Measurements from ENCODE around the gene SIX1. TPM values are rescaled to one million over a fixed set of nuclear protein-coding genes. Genes with fewer than 3 reads are reported as not detected.

Gene SIX1
- total and polyA plus RNA-seq, 7 experiments from 2014 or later = 0.70 TPM; not detected in 6

DNA sequence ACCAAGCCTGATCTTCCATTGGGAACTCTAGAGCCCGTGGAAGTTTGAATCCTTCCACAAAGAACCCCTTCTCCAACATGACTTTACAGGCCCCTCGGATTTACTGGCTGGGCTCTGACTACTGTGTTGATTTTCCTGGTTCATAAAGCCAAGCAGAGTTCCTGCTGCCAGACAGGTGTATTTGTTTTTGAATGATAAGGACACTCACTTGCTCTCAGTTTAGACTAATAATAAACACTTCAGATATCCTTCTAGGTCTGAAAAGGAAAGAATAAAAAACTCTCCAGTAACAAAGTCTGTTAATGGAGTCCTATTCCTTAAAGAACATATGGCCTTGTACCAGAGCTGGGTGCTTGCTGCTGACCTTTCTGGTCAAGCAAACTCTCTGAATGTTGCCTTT is 31.0 kb downstream of the SIX1 start:
- H3K27me3 Mint-ChIP-seq = peaks cover 18 to 31% (median 26%) of the 10 kb centered on the region in 5 donors
- H3K4me3 Mint-ChIP-seq = no peak overlapping the region
- intact Hi-C loops (cut with micrococcal nuclease) = no loop called here
- peaks cover 0 to 2% of the 10 kb centered on the region in 2 donors for H3K27me3 ChIP-seq (ENCODE audit: control insufficient read depth in 2 of 2, insufficient read depth in 2 of 2, low read length in 2 of 2)
- ChIA-PET CTCF (no interaction called here), POLR2A (no interaction called here)
- DNase-seq (no peak), ATAC-seq (no peak)
- no peaks in the 10 kb centered on the region for H3K36me3 Mint-ChIP-seq
- H3K27ac ChIP-seq (ENCODE audit: low read depth, low read length) = no peak overlapping the region
- peaks cover 0 to 4% (median 0%) of the 10 kb centered on the region in 11 donors for H3K9me3 Mint-ChIP-seq
- no peak overlapping the region for H3K27ac Mint-ChIP-seq
- H3K4me3 ChIP-seq (ENCODE audit: low read length) = no peak overlapping the region
- H3K4me1 ChIP-seq (ENCODE audit: control insufficient read depth in 2 of 2, insufficient read depth in 2 of 2, low read length in 2 of 2) = no peaks in the 10 kb centered on the region
- peaks cover 0 to 8% (median 0%) of the 10 kb centered on the region in 7 donors for H3K4me1 Mint-ChIP-seq
- H3K36me3 ChIP-seq (ENCODE audit: control insufficient read depth in 2 of 3, insufficient read depth in 3 of 3, low read length in 3 of 3) = no peaks in the 10 kb centered on the region
- no peaks in the 10 kb centered on the region for H3K9me3 ChIP-seq (ENCODE audit: control insufficient read depth in 2 of 3, low read length in 3 of 3)

GRCh38 chr14:60616461-60616959 is 32.8 kb downstream of the SIX1 start:
- Mint-ChIP-seq H3K9me3 (peaks cover 0 to 4% (median 0%) of the 10 kb centered on the region in 11 donors), H3K36me3 (no peaks in the 10 kb centered on the region), H3K4me3 (no peak overlapping the region), H3K27me3 (peaks cover 8 to 26% (median 21%) of the 10 kb centered on the region in 5 donors), H3K4me1 (peaks cover 0 to 8% (median 0%) of the 10 kb centered on the region in 7 donors), H3K27ac (no peak overlapping the region)
- ChIA-PET POLR2A (no interaction called here), CTCF (no interaction called here)
- Histone ChIP-seq H3K4me1 (ENCODE audit: control insufficient read depth in 2 of 2, insufficient read depth in 2 of 2, low read length in 2 of 2) (no peaks in the 10 kb centered on the region), H3K36me3 (ENCODE audit: control insufficient read depth in 2 of 3, insufficient read depth in 3 of 3, low read length in 3 of 3) (no peaks in the 10 kb centered on the region), H3K27ac (ENCODE audit: low read depth, low read length) (no peak overlapping the region), H3K4me3 (ENCODE audit: low read length) (no peak overlapping the region), H3K27me3 (ENCODE audit: control insufficient read depth in 2 of 2, insufficient read depth in 2 of 2, low read length in 2 of 2) (peaks cover 0 to 2% of the 10 kb centered on the region in 2 donors), H3K9me3 (ENCODE audit: control insufficient read depth in 2 of 3, low read length in 3 of 3) (no peaks in the 10 kb centered on the region)
- ATAC-seq = no peak
- intact Hi-C loops (cut with micrococcal nuclease) = no loop called here
- no peak for DNase-seq

- intact Hi-C loops (cut with micrococcal nuclease) = no loop called here
- Mint-ChIP-seq H3K36me3 (no peaks in the 10 kb centered on the region), H3K4me3 (no peak overlapping the region), H3K4me1 (no peaks in the 10 kb centered on the region), H3K27me3 (peaks cover 19 to 32% (median 26%) of the 10 kb centered on the region in 5 donors), H3K27ac (no peak overlapping the region), H3K9me3 (peaks cover 0 to 8% (median 2%) of the 10 kb centered on the region in 11 donors)
- no peak for DNase-seq
- Histone ChIP-seq H3K4me1 (ENCODE audit: control insufficient read depth in 2 of 2, insufficient read depth in 2 of 2, low read length in 2 of 2) (no peaks in the 10 kb centered on the region), H3K9me3 (ENCODE audit: control insufficient read depth in 2 of 3, low read length in 3 of 3) (no peaks in the 10 kb centered on the region), H3K27me3 (ENCODE audit: control insufficient read depth in 2 of 2, insufficient read depth in 2 of 2, low read length in 2 of 2) (no peaks in the 10 kb centered on the region), H3K27ac (ENCODE audit: low read depth, low read length) (no peak overlapping the region), H3K36me3 (ENCODE audit: control insufficient read depth in 2 of 3, insufficient read depth in 3 of 3, low read length in 3 of 3) (no peaks in the 10 kb centered on the region), H3K4me3 (ENCODE audit: low read length) (no peak overlapping the region)
- CTCF ChIA-PET = no interaction called here
- no peak for ATAC-seq
- POLR2A ChIA-PET = no interaction called here
Measured at GRCh38 chr14:60602291-60602690, 47.0 kb downstream of the SIX1 start.

DNA sequence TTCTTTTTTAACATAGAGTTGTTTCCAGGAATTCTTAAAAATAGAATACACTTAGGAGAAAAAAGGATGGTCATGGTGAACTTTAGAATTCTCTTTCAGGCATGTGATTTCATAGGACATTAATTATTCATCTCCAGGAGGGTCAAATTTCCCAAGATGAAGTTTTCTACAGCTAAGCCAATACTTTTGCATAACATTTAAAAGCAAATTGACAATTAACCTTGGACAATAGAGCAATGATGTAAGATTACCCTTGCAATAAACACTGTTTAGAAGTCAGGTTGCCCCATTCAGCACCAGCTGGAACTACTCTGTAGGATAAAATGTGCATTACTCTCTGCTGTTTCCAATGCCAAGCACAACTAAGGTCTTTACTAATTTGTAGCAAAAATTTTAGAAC is 49.5 kb downstream of the SIX1 start:
- intact Hi-C loops (cut with micrococcal nuclease) = no loop called here
- ATAC-seq (no peak), DNase-seq (no peak)
- H3K27ac Mint-ChIP-seq = no peak overlapping the region
- Histone ChIP-seq H3K9me3 (ENCODE audit: control insufficient read depth in 2 of 3, low read length in 3 of 3) (no peaks in the 10 kb centered on the region), H3K4me3 (ENCODE audit: low read length) (no peak overlapping the region), H3K36me3 (ENCODE audit: control insufficient read depth in 2 of 3, insufficient read depth in 3 of 3, low read length in 3 of 3) (no peaks in the 10 kb centered on the region), H3K27ac (ENCODE audit: low read depth, low read length) (no peak overlapping the region), H3K4me1 (ENCODE audit: control insufficient read depth in 2 of 2, insufficient read depth in 2 of 2, low read length in 2 of 2) (no peaks in the 10 kb centered on the region), H3K27me3 (ENCODE audit: control insufficient read depth in 2 of 2, insufficient read depth in 2 of 2, low read length in 2 of 2) (peaks cover 0 to 2% of the 10 kb centered on the region in 2 donors)
- ChIA-PET POLR2A (no interaction called here), CTCF (no interaction called here)
- H3K27me3 Mint-ChIP-seq = peaks cover 19 to 43% (median 37%) of the 10 kb centered on the region in 5 donors
- peaks cover 0 to 4% (median 0%) of the 10 kb centered on the region in 11 donors for H3K9me3 Mint-ChIP-seq
- no peak overlapping the region for H3K4me3 Mint-ChIP-seq
- H3K4me1 Mint-ChIP-seq = no peaks in the 10 kb centered on the region
- H3K36me3 Mint-ChIP-seq = no peaks in the 10 kb centered on the region

GRCh38 chr14:60596139-60596538 is 53.1 kb downstream of the SIX1 start:
- CTCF ChIA-PET = no interaction called here
- POLR2A ChIA-PET = no interaction called here
- Histone ChIP-seq H3K4me3 (ENCODE audit: low read length) (no peak overlapping the region), H3K27me3 (ENCODE audit: control insufficient read depth in 2 of 2, insufficient read depth in 2 of 2, low read length in 2 of 2) (peaks cover 0 to 3% of the 10 kb centered on the region in 2 donors), H3K4me1 (ENCODE audit: control insufficient read depth in 2 of 2, insufficient read depth in 2 of 2, low read length in 2 of 2) (no peaks in the 10 kb centered on the region), H3K27ac (ENCODE audit: low read depth, low read length) (no peak overlapping the region), H3K36me3 (ENCODE audit: control insufficient read depth in 2 of 3, insufficient read depth in 3 of 3, low read length in 3 of 3) (no peaks in the 10 kb centered on the region), H3K9me3 (ENCODE audit: control insufficient read depth in 2 of 3, low read length in 3 of 3) (no peaks in the 10 kb centered on the region)
- H3K36me3 Mint-ChIP-seq = no peaks in the 10 kb centered on the region
- intact Hi-C loops (cut with micrococcal nuclease) = no loop called here
- ATAC-seq = no peak
- peaks cover 0 to 40% (median 28%) of the 10 kb centered on the region in 5 donors for H3K27me3 Mint-ChIP-seq
- H3K27ac Mint-ChIP-seq = no peak overlapping the region
- H3K9me3 Mint-ChIP-seq = no peaks in the 10 kb centered on the region
- no peak for DNase-seq
- no peaks in the 10 kb centered on the region for H3K4me1 Mint-ChIP-seq
- H3K4me3 Mint-ChIP-seq = no peak overlapping the region

- H3K27ac Mint-ChIP-seq = no peak overlapping the region
- no peaks in the 10 kb centered on the region for H3K36me3 Mint-ChIP-seq
- CTCF ChIA-PET = no interaction called here
Measured at GRCh38 chr14:60594062-60594461, 55.2 kb downstream of the SIX1 start.

More at GRCh38 chr14:60594062-60594461, 55.2 kb downstream of the SIX1 start:
- POLR2A ChIA-PET = no interaction called here
- Histone ChIP-seq H3K4me1 (ENCODE audit: control insufficient read depth in 2 of 2, insufficient read depth in 2 of 2, low read length in 2 of 2) (no peaks in the 10 kb centered on the region), H3K27ac (ENCODE audit: low read depth, low read length) (no peak overlapping the region), H3K27me3 (ENCODE audit: control insufficient read depth in 2 of 2, insufficient read depth in 2 of 2, low read length in 2 of 2) (peaks cover 0 to 3% of the 10 kb centered on the region in 2 donors), H3K36me3 (ENCODE audit: control insufficient read depth in 2 of 3, insufficient read depth in 3 of 3, low read length in 3 of 3) (no peaks in the 10 kb centered on the region), H3K9me3 (ENCODE audit: control insufficient read depth in 2 of 3, low read length in 3 of 3) (no peaks in the 10 kb centered on the region), H3K4me3 (ENCODE audit: low read length) (no peak overlapping the region)
- Mint-ChIP-seq H3K4me3 (no peak overlapping the region), H3K27me3 (peaks cover 4 to 35% (median 24%) of the 10 kb centered on the region in 5 donors), H3K4me1 (no peaks in the 10 kb centered on the region), H3K9me3 (no peaks in the 10 kb centered on the region)
- intact Hi-C loops (cut with micrococcal nuclease) = no loop called here
- ATAC-seq (no peak), DNase-seq (no peak)
